ENCODE data around the gene GRIN2A. TPM values are rescaled to one million over a fixed set of nuclear protein-coding genes. Genes with fewer than 3 reads are reported as not detected.
A peak's percentile ranks its signal among the peaks of the same experiment; 100 is the strongest.

Gene GRIN2A
- total and polyA plus RNA-seq, 3 donors from 2014 or later, result 7.0 to 20.3 (median 10.4) TPM

- intact Hi-C loops (cut with DNase I; ENCODE audit: low total_unique reads), result no loop called here
- Histone ChIP-seq H3K27ac (no peak overlapping the region), H3K4me3 (no peak overlapping the region), H3K4me1 (peaks cover 3% of the 10 kb centered on the region), H3K9me3 (no peaks in the 10 kb centered on the region), H3K27me3 (no peaks in the 10 kb centered on the region), H3K36me3 (ENCODE audit: low read depth, missing control alignments) (no peaks in the 10 kb centered on the region)
- WGBS, 2 donors, result 88 to 93% methylated on average over 5 of the region's 5 CpGs
- DNase-seq, result no peak
- no peak for TF ChIP-seq CTCF (IDR thresholded peaks at IDR 0.05)
- TF ChIP-seq POLR2A (IDR thresholded peaks at IDR 0.05), result no peak
Measured at GRCh38 chr16:10076037-10076436, 106.2 kb downstream of the GRIN2A start.

- TF ChIP-seq POLR2A (IDR thresholded peaks at IDR 0.05), result no peak
- TF ChIP-seq CTCF (IDR thresholded peaks at IDR 0.05), result no peak
- H3K9me3 ChIP-seq, result no peaks in the 10 kb centered on the region
- H3K27me3 ChIP-seq, result no peaks in the 10 kb centered on the region
- no peak overlapping the region for H3K4me3 ChIP-seq
- no peak overlapping the region for H3K27ac ChIP-seq
- WGBS, 2 donors, result 89 to 91% methylated on average over 4 of the region's 4 CpGs
- no peaks in the 10 kb centered on the region for H3K4me1 ChIP-seq
- no peak for DNase-seq
- intact Hi-C loops (cut with DNase I; ENCODE audit: low total_unique reads), result no loop called here
- H3K36me3 ChIP-seq (ENCODE audit: low read depth, missing control alignments), result no peaks in the 10 kb centered on the region
Measured at GRCh38 chr16:10070591-10070990, 111.6 kb downstream of the GRIN2A start.

GRCh38 chr16:10069374-10069773 is 112.9 kb downstream of the GRIN2A start:
- DNase-seq, result peak; percentile 17
- no peaks in the 10 kb centered on the region for H3K36me3 ChIP-seq (ENCODE audit: low read depth, missing control alignments)
- 55 to 77% methylated on average over 1 to 3 of the region's 3 CpGs for WGBS, 2 donors
- TF ChIP-seq CTCF (IDR thresholded peaks at IDR 0.05) (no peak), POLR2A (IDR thresholded peaks at IDR 0.05) (no peak)
- intact Hi-C loops (cut with DNase I; ENCODE audit: low total_unique reads), result no loop called here
- no peak overlapping the region for H3K4me3 ChIP-seq
- no peaks in the 10 kb centered on the region for H3K9me3 ChIP-seq
- H3K4me1 ChIP-seq, result no peaks in the 10 kb centered on the region
- no peak overlapping the region for H3K27ac ChIP-seq
- H3K27me3 ChIP-seq, result no peaks in the 10 kb centered on the region

GRCh38 chr16:10067835-10068234 is 114.4 kb downstream of the GRIN2A start:
- Histone ChIP-seq H3K4me1 (no peaks in the 10 kb centered on the region), H3K4me3 (no peak overlapping the region), H3K9me3 (no peaks in the 10 kb centered on the region), H3K27ac (no peak overlapping the region), H3K36me3 (ENCODE audit: low read depth, missing control alignments) (no peaks in the 10 kb centered on the region), H3K27me3 (no peaks in the 10 kb centered on the region)
- intact Hi-C loops (cut with DNase I; ENCODE audit: low total_unique reads), result no loop called here
- TF ChIP-seq CTCF (IDR thresholded peaks at IDR 0.05), result no peak
- DNase-seq, result no peak
- 90 to 98% methylated on average over 2 of the region's 2 CpGs for WGBS, 2 donors

- DNase-seq, result no peak
- 64 to 94% methylated on average over 4 of the region's 4 CpGs for WGBS, 2 donors
- no peaks in the 10 kb centered on the region for H3K4me1 ChIP-seq
- no peak overlapping the region for H3K27ac ChIP-seq
- no peaks in the 10 kb centered on the region for H3K9me3 ChIP-seq
- H3K4me3 ChIP-seq, result no peak overlapping the region
- TF ChIP-seq POLR2A (IDR thresholded peaks at IDR 0.05) (no peak), CTCF (IDR thresholded peaks at IDR 0.05) (no peak)
- H3K36me3 ChIP-seq (ENCODE audit: low read depth, missing control alignments), result no peaks in the 10 kb centered on the region
- no peaks in the 10 kb centered on the region for H3K27me3 ChIP-seq
- intact Hi-C loops (cut with DNase I; ENCODE audit: low total_unique reads), result no loop called here
Measured at GRCh38 chr16:10067406-10067805, 114.8 kb downstream of the GRIN2A start.
